ENCODE measurements around the gene CEMIP. TPM values are rescaled to one million over a fixed set of nuclear protein-coding genes. Genes with fewer than 3 reads are reported as not detected.

CEMIP gene
- total RNA-seq, 4 donors from 2014 or later: 0.04 TPM; not detected in 3

- ATAC-seq (peak; percentile 61 to 62), DNase-seq (peak; percentile 68 to 74)
- Histone ChIP-seq H3K36me3 (no peaks in the 10 kb centered on the region), H3K27ac (peak within 1 kb of the TSS; percentile 70 to 87 (median 84)), H3K27me3 (peaks cover 8 to 31% (median 12%) of the 10 kb centered on the region in 3 donors), H3K4me1 (peaks cover 0 to 10% of the 10 kb centered on the region in 2 donors), H3K4me3 (peak within 1 kb of the TSS; percentile 61 to 93 (median 74)), H3K9me3 (no peaks in the 10 kb centered on the region)
- in situ Hi-C loops (cut with MboI; ENCODE audit: low sequenced_read_pairs in 4 of 4): no loop called here
- intact Hi-C loops (cut with DNase I; ENCODE audit: low total_unique reads): loop anchor here (5.0 kb wide), 1 partner anchor 1047 kb away; the partner anchor contains the start of gene MEX3B
- TF ChIP-seq CTCF (IDR thresholded peaks at IDR 0.05 in 4 of 5, conservative IDR thresholded peaks at IDR 0.05 in 1 of 5) (no peak), POLR2A (IDR thresholded peaks at IDR 0.05) (peak; percentile 68 to 82)
These were observed 221.5 kb downstream of the CEMIP start, which contains the start of gene TLNRD1 for GRCh38 chr15:81000624-81001151. TLNRD1 (plus strand) TSS chr15:81000923; CDS start chr15:81002272, 1,349 bp downstream.

MicroRNAs encoded within 50 kb of the gene (microRNA counts, 767-probe panel; counts per million panel counts)
- 356 to 448 counts per million in 2 donors for microRNA hsa-miR-549

Small RNA genes lying within 50 kb of the gene (microRNA-seq; reads per million reads assigned to microRNA genes)
- gene MIR4514 (ENCODE audit: borderline replicate concordance in 2 of 2) (0 reads per million in 2 donors), gene MIR549A (ENCODE audit: borderline replicate concordance in 2 of 2) (0 reads per million in 2 donors)

Other genes with a start within 250 kb of the CEMIP start
- 1 to 10 TPM in 2 of 4 donors, under 1 TPM in 1, not detected in 1; 0.98 to 3.3 (median 2.5) TPM for gene ABHD17C, start 84.1 kb upstream of the CEMIP start, total RNA-seq
- gene MESD, start 210.4 kb downstream of the CEMIP start, total RNA-seq: 1 to 10 TPM; 5.5 to 7.9 (median 6.6) TPM
- 1 to 10 TPM; 1.9 to 8.1 (median 3.3) TPM for gene TLNRD1, start 221.6 kb downstream of the CEMIP start, total RNA-seq